ACC112 (cell line): Measurements from ENCODE around the gene TUBAL3.

Experiments
- H2AFZ ChIP-seq: fragments of 200-600 bp; sonication (generic); one replicate; pipeline ENCODE4 v1.6.0; 2017; ENCODE audit warnings: antibody characterized with exemption, low read length; ENCODE audit not compliant: unreplicated experiment
- H3K27ac ChIP-seq: fragments of 200-600 bp; sonication (generic); 2 replicates; pipeline ENCODE4 v1.5.1; 2014; ENCODE audit warnings: low read depth, mild to moderate bottlenecking, antibody characterized with exemption, low read length, moderate library complexity
- H3K27me3 ChIP-seq: fragments of 200-600 bp; sonication (generic); 2 replicates; pipeline ENCODE4 v1.6.1; 2014; ENCODE audit warnings: mild to moderate bottlenecking, antibody characterized with exemption, low read length, moderate library complexity, mixed read lengths; ENCODE audit not compliant: insufficient read depth
- H3K36me3 ChIP-seq: fragments of 200-600 bp; sonication (generic); 2 replicates; pipeline ENCODE4 v1.6.1; 2016; ENCODE audit warnings: mild to moderate bottlenecking, antibody characterized with exemption, low read length, moderate library complexity, mixed read lengths; ENCODE audit not compliant: insufficient read depth
- H3K4me1 ChIP-seq: fragments of 200-600 bp; sonication (generic); one replicate; pipeline ENCODE4 v1.6.1; 2016; ENCODE audit warnings: low read length, mixed read lengths; ENCODE audit not compliant: insufficient read depth, unreplicated experiment, control insufficient read depth
- H3K4me3 ChIP-seq: fragments of 200-600 bp; sonication (generic); 2 replicates; pipeline ENCODE4 v1.5.1; 2014; ENCODE audit warnings: mild to moderate bottlenecking, low read depth, low read length
- H3K79me2 ChIP-seq: fragments of 200-600 bp; sonication (generic); one replicate; pipeline ENCODE4 v1.6.0; 2016; ENCODE audit warnings: low read length; ENCODE audit not compliant: control insufficient read depth, unreplicated experiment, insufficient read depth

Gene TUBAL3

GRCh38 chr10:5364374-5364773, 40.3 kb downstream of the TUBAL3 start:
- H3K4me1 ChIP-seq: no peaks in the 10 kb centered on the region
- H3K4me3 ChIP-seq: no peak overlapping the region
- H3K79me2 ChIP-seq: no peaks in the 10 kb centered on the region
- no peak overlapping the region for H2AFZ ChIP-seq
- H3K36me3 ChIP-seq: no peaks in the 10 kb centered on the region
- no peak overlapping the region for H3K27ac ChIP-seq
- H3K27me3 ChIP-seq: peaks cover 94% of the 10 kb centered on the region

- H3K4me3 ChIP-seq: no peak overlapping the region
- no peaks in the 10 kb centered on the region for H3K4me1 ChIP-seq
- peaks cover 95% of the 10 kb centered on the region for H3K27me3 ChIP-seq
- no peak overlapping the region for H2AFZ ChIP-seq
- no peaks in the 10 kb centered on the region for H3K79me2 ChIP-seq
- no peak overlapping the region for H3K27ac ChIP-seq
- no peaks in the 10 kb centered on the region for H3K36me3 ChIP-seq
These were observed 41.8 kb downstream of the TUBAL3 start for GRCh38 chr10:5362873-5363272.

- Histone ChIP-seq H3K79me2 (no peaks in the 10 kb centered on the region), H3K36me3 (no peaks in the 10 kb centered on the region), H3K4me3 (no peak overlapping the region), H3K4me1 (no peaks in the 10 kb centered on the region), H3K27ac (no peak overlapping the region), H3K27me3 (peaks cover 96% of the 10 kb centered on the region), H2AFZ (no peak overlapping the region)
These were observed 42.7 kb downstream of the TUBAL3 start for GRCh38 chr10:5361966-5362365.

GRCh38 chr10:5360318-5360915, 44.2 kb downstream of the TUBAL3 start:
- Histone ChIP-seq H3K79me2 (no peaks in the 10 kb centered on the region), H3K27ac (no peak overlapping the region), H3K27me3 (peaks cover 96% of the 10 kb centered on the region), H3K4me1 (no peaks in the 10 kb centered on the region), H2AFZ (no peak overlapping the region), H3K4me3 (no peak overlapping the region), H3K36me3 (no peaks in the 10 kb centered on the region)

GRCh38 chr10:5356302-5356763, 48.3 kb downstream of the TUBAL3 start:
- Histone ChIP-seq H3K27ac (no peak overlapping the region), H3K4me1 (no peaks in the 10 kb centered on the region), H3K79me2 (no peaks in the 10 kb centered on the region), H3K36me3 (no peaks in the 10 kb centered on the region), H2AFZ (no peak overlapping the region), H3K4me3 (no peak overlapping the region), H3K27me3 (peaks cover 62% of the 10 kb centered on the region)

GRCh38 chr10:5355594-5356301, 48.9 kb downstream of the TUBAL3 start:
- Histone ChIP-seq H3K79me2 (no peaks in the 10 kb centered on the region), H3K27ac (no peak overlapping the region), H3K4me1 (no peaks in the 10 kb centered on the region), H3K4me3 (no peak overlapping the region), H3K36me3 (no peaks in the 10 kb centered on the region), H2AFZ (no peak overlapping the region), H3K27me3 (peaks cover 56% of the 10 kb centered on the region)

- no peak overlapping the region for H3K4me3 ChIP-seq
- no peaks in the 10 kb centered on the region for H3K36me3 ChIP-seq
- no peak overlapping the region for H3K27ac ChIP-seq
- H3K79me2 ChIP-seq: no peaks in the 10 kb centered on the region
- no peak overlapping the region for H2AFZ ChIP-seq
- H3K27me3 ChIP-seq: peaks cover 41% of the 10 kb centered on the region
- H3K4me1 ChIP-seq: no peaks in the 10 kb centered on the region
These were observed 50.6 kb downstream of the TUBAL3 start for GRCh38 chr10:5354068-5354467.

- H3K4me1 ChIP-seq: no peaks in the 10 kb centered on the region
- H3K36me3 ChIP-seq: no peaks in the 10 kb centered on the region
- no peak overlapping the region for H2AFZ ChIP-seq
- no peak overlapping the region for H3K4me3 ChIP-seq
- H3K27ac ChIP-seq: no peak overlapping the region
- H3K27me3 ChIP-seq: peaks cover 36% of the 10 kb centered on the region
- no peaks in the 10 kb centered on the region for H3K79me2 ChIP-seq
These were observed 55.3 kb downstream of the TUBAL3 start for GRCh38 chr10:5349362-5349761.

GRCh38 chr10:5346881-5347280, 57.7 kb downstream of the TUBAL3 start:
- Histone ChIP-seq H3K27me3 (peaks cover 43% of the 10 kb centered on the region), H3K36me3 (no peaks in the 10 kb centered on the region), H3K4me1 (no peaks in the 10 kb centered on the region), H3K27ac (no peak overlapping the region), H3K79me2 (no peaks in the 10 kb centered on the region), H3K4me3 (no peak overlapping the region), H2AFZ (no peak overlapping the region)

GRCh38 chr10:5344746-5345145, 59.9 kb downstream of the TUBAL3 start:
- no peak overlapping the region for H3K4me3 ChIP-seq
- H3K27ac ChIP-seq: no peak overlapping the region
- no peaks in the 10 kb centered on the region for H3K4me1 ChIP-seq
- H3K27me3 ChIP-seq: peaks cover 54% of the 10 kb centered on the region
- no peaks in the 10 kb centered on the region for H3K79me2 ChIP-seq
- H2AFZ ChIP-seq: no peak overlapping the region
- H3K36me3 ChIP-seq: no peaks in the 10 kb centered on the region

- no peak overlapping the region for H2AFZ ChIP-seq
- no peaks in the 10 kb centered on the region for H3K4me1 ChIP-seq
- H3K27me3 ChIP-seq: peaks cover 61% of the 10 kb centered on the region
- no peaks in the 10 kb centered on the region for H3K79me2 ChIP-seq
- H3K36me3 ChIP-seq: no peaks in the 10 kb centered on the region
- H3K4me3 ChIP-seq: no peak overlapping the region
- H3K27ac ChIP-seq: no peak overlapping the region
These were observed 60.6 kb downstream of the TUBAL3 start for GRCh38 chr10:5343979-5344378.
